HAP-1 (cell line): ENCODE results near the gene KRTAP17-1.
"Not testable (repeated sequence)": the region's sequence is repeated elsewhere in the genome, so short reads cannot be mapped to it uniquely, and the experiment has no call there.

Experiments
- DNase-seq, 2 experiments: peaks; one replicate each; pipeline ENCODE4 v3.0.0-alpha.2; 2016 to 2020; ENCODE audit warnings: low spot score in 2 of 2
- H3K27me3 ChIP-seq: fragments of 250-450 bp; sonication (Bioruptor Pico); 2 replicates; pipeline ENCODE4 v1.5.1; 2020; ENCODE audit warnings: low read depth, mild to moderate bottlenecking, moderate library complexity
- H3K36me3 ChIP-seq: fragments of 250-450 bp; sonication (Bioruptor Pico); replicated peaks from 2 replicates; pipeline ENCODE4 v1.5.1; 2020; ENCODE audit warnings: mild to moderate bottlenecking
- H3K4me1 ChIP-seq: fragments of 250-450 bp; sonication (Bioruptor Pico); 2 replicates; pipeline ENCODE4 v1.5.1; 2020; ENCODE audit warnings: mild to moderate bottlenecking
- H3K4me3 ChIP-seq: fragments of 250-450 bp; sonication (Bioruptor Pico); 2 replicates; pipeline ENCODE4 v1.5.1; 2020; ENCODE audit warnings: mild to moderate bottlenecking, moderate library complexity
- H3K9me3 ChIP-seq: fragments of 250-450 bp; sonication (Bioruptor Pico); 2 replicates; pipeline ENCODE4 v1.5.1; 2020; ENCODE audit warnings: mild to moderate bottlenecking, moderate library complexity
- in situ Hi-C: fragments of 300-500 bp; cut with MboI; formaldehyde crosslinking; loops from 3 replicates; pipeline ENCODE4 v1.14.3; 2020; ENCODE audit warnings: low sequenced_read_pairs, inconsistent platforms, mixed read lengths

Gene KRTAP17-1

GRCh38 chr17:41271858-41272257 lies 43.7 kb downstream of the KRTAP17-1 start:
- no peak for DNase-seq
- peaks cover 4% of the 10 kb centered on the region; the same call in 1 of the 2 replicates for H3K27me3 ChIP-seq
- H3K36me3 ChIP-seq, result no peaks in the 10 kb centered on the region
- H3K4me1 ChIP-seq, result no peaks in the 10 kb centered on the region
- H3K9me3 ChIP-seq, result no peaks in the 10 kb centered on the region
- no peak overlapping the region for H3K4me3 ChIP-seq
- in situ Hi-C loops, result no loop called here

- DNase-seq, H3K36me3 ChIP-seq, H3K27me3 ChIP-seq, in situ Hi-C loops, H3K4me3 ChIP-seq, H3K4me1 ChIP-seq, H3K9me3 ChIP-seq: not testable (repeated sequence)
These were observed 44.2 kb downstream of the KRTAP17-1 start for GRCh38 chr17:41271323-41271722.

GRCh38 chr17:41267711-41268110 lies 47.8 kb downstream of the KRTAP17-1 start:
- DNase-seq, result no peak
- Histone ChIP-seq H3K4me1 (no peaks in the 10 kb centered on the region), H3K27me3 (no peaks in the 10 kb centered on the region), H3K4me3 (no peak overlapping the region), H3K36me3 (no peaks in the 10 kb centered on the region), H3K9me3 (no peaks in the 10 kb centered on the region)
- in situ Hi-C loops, result no loop called here

- no peaks in the 10 kb centered on the region for H3K36me3 ChIP-seq
- in situ Hi-C loops, result no loop called here
- DNase-seq, result no peak
- H3K27me3 ChIP-seq, result no peaks in the 10 kb centered on the region; the same call in 1 of the 2 replicates
- H3K9me3 ChIP-seq, result no peaks in the 10 kb centered on the region
- no peaks in the 10 kb centered on the region for H3K4me1 ChIP-seq
- H3K4me3 ChIP-seq, result no peak within 1 kb of the TSS
These were observed 50.4 kb downstream of the KRTAP17-1 start, which contains the start of gene KRTAP9-6 for GRCh38 chr17:41265078-41265477. TSS of gene KRTAP9-6 (plus strand) at chr17:41265378. CDS start at chr17:41265378, 0 bp downstream.
